Suprapubic skin (tissue), 4 donors: ENCODE data around the gene EMC9.
A peak's percentile ranks its signal among the peaks of the same experiment; 100 is the strongest.

Source experiments
- EP300 ChIP-seq: sonication (generic); formaldehyde crosslinking; IDR thresholded peaks from one replicate; pipeline ENCODE4 v1.6.1; 2017; ENCODE audit warnings: antibody characterized with exemption
- POLR2A ChIP-seq, 2 donors: fragments of 450-650 bp; IDR thresholded peaks; one replicate each; pipeline ENCODE4 v1.6.1; 2017; ENCODE audit warnings: antibody characterized with exemption in 2 of 2, mild to moderate bottlenecking in 2 of 2, moderate library complexity in 2 of 2
- POLR2AphosphoS5 ChIP-seq, 3 donors: sonication (generic); formaldehyde crosslinking; IDR thresholded peaks; one replicate each; pipeline ENCODE4 v1.6.1; 2017; ENCODE audit warnings: antibody characterized with exemption in 3 of 3
- TF ChIP-seq, protein P1 (sequence below), 2 donors: fragments of 200-600 bp in 1 of 2; fragments of 450-650 bp in 1 of 2; sonication (generic) in 1 of 2; IDR thresholded peaks; one replicate each; pipeline ENCODE4 v1.5.1; 2016 to 2019; ENCODE audit warnings: antibody characterized with exemption in 2 of 2, mild to moderate bottlenecking in 1 of 2, moderate library complexity in 1 of 2

DNA sequence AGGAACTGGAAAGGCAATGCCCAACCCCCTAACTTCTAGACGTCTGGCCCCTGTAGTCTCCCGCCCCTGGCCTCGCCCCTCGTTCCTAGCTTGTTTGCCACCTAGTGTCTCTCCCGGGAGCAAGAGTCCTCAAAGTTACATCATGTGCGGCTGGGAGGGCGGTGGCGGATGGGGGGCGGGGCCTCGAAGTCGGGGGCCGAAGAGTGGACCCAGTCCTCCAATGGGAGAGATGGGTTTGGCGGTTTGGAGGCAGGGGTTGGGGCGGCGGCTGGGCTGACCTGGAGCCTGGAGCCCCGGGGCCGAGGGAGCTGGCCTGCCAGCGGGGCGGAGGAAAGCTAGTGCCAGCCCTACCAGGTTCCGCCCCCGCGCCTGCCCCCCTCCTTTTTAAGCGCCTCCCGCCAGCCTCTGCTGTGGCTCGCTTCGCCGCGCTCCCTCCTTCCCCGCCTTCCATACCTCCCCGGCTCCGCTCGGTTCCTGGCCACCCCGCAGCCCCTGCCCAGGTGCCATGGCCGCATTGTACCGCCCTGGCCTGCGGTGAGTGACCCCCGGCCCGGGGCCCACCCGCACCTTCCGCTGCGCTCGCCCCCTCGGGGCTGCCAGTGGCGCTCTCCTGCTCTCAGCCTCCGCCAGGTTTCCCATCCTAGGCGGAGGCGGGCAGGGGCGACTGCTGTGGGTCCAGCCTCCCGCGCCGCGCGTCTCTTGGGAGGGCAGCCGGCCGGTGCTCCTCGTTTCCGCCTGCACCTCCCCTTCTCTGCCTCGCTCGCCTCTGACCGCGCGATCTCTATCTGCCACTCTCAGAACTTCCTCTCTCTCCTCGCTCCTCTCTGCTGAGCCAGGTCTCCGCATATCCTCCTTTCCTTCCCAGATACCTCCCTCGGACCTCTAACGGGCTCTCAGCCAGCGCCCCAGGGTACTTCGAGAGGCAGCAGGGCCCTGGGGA, 47.2 kb downstream of the EMC9 start, which contains the start of gene PCK2:
- TF ChIP-seq, protein P1, sequence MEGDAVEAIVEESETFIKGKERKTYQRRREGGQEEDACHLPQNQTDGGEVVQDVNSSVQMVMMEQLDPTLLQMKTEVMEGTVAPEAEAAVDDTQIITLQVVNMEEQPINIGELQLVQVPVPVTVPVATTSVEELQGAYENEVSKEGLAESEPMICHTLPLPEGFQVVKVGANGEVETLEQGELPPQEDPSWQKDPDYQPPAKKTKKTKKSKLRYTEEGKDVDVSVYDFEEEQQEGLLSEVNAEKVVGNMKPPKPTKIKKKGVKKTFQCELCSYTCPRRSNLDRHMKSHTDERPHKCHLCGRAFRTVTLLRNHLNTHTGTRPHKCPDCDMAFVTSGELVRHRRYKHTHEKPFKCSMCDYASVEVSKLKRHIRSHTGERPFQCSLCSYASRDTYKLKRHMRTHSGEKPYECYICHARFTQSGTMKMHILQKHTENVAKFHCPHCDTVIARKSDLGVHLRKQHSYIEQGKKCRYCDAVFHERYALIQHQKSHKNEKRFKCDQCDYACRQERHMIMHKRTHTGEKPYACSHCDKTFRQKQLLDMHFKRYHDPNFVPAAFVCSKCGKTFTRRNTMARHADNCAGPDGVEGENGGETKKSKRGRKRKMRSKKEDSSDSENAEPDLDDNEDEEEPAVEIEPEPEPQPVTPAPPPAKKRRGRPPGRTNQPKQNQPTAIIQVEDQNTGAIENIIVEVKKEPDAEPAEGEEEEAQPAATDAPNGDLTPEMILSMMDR (IDR thresholded peaks at IDR 0.05), result no peak
- TF ChIP-seq POLR2A (IDR thresholded peaks at IDR 0.05) (peak in 1 of 2 donors; percentile 51), EP300 (no peak), POLR2AphosphoS5 (IDR thresholded peaks at IDR 0.05) (no peak)
